ENCODE results near the gene ASMTL. TPM values are rescaled to one million over a fixed set of nuclear protein-coding genes. Genes with fewer than 3 reads are reported as not detected.
"Not testable (repeated sequence)": the region's sequence is repeated elsewhere in the genome, so short reads cannot be mapped to it uniquely, and the experiment has no call there.

Gene ASMTL
- total RNA-seq, 1 donor from 2014 or later, result 33.1 TPM

GRCh38 chrX:1464971-1465285 is 12.2 kb upstream of the ASMTL start:
- peak; percentile 28 for ATAC-seq
- intact Hi-C loops (cut with DNase I), result no loop called here
- DNase-seq (ENCODE audit: missing footprints), result no peak

DNA sequence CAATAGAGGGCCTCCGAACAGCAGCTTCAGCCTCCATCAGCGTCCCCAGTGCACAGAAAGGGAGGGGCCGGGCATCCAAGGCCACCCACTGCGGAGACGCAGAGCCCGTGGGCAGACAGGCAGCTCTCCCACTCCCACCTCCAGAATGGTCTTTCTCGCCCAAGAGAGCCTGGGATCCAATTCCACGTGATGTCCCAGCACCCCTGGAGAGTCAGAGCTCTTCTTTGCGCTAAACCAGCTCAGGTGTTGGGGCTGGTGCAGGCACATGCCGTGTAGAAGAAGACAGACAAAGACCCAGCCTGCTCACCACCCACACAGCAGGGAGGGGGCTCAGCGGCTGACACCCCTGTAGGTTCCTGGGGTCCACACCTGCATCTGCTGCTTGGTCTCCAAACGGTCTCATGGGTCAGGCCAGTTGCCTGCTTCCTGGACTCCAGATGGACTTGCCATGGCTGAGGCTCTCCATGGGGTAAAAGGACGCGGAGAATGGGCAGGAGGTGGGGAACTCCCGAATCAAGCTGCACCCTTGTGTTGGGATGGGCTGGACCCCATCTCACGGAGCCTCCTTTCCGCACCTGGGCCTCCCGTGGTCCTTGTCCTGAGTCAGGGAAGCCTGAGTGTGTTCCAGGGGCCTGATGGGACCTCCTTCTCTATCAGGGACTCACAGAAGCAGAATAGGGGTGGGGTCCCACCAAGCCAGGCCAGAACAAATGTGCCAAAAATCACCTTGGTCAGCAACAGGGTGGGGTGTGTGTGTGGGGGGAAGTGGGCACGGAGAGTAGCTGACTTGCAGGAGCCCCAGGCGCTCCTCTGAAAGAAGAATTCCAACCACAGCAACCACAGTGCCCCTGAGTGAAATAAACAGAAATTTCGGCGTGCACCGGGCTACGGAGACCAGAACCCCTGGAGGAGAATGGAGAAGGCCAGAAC is 11.6 kb upstream of the ASMTL start:
- intact Hi-C loops (cut with DNase I), result no loop called here
- ATAC-seq, result no peak
- DNase-seq (ENCODE audit: missing footprints), result no peak

DNA sequence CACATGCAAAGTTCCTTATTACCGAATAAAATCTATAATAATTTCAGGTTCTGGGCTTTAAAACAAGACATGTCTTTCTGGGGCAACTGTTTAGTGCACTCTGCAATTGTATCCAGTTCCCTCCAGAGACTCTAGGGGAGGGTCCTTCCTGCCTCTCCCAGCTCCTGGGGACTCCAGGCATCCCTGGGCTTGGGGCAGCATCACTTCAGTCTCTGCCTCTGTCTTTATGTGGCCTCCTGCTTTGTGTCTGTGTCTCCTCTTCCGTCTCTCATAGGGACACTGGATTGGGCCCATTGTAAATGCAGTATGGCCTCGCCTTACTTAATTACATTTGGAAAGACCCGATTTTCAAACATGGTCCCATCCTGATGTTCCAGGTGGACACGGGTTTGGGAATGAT is 10.9 kb upstream of the ASMTL start:
- intact Hi-C loops (cut with DNase I), result no loop called here

GRCh38 chrX:1462596-1463251 is 10.0 kb upstream of the ASMTL start:
- DNase-seq (ENCODE audit: missing footprints) (no peak), ATAC-seq (peak; percentile 28)
- intact Hi-C loops (cut with DNase I), result no loop called here

More for the DNA sequence above, 10.9 kb upstream of the ASMTL start:
- ATAC-seq (no peak), DNase-seq (ENCODE audit: missing footprints) (no peak)

- ATAC-seq (no peak), DNase-seq (ENCODE audit: missing footprints) (no peak)
- intact Hi-C loops (cut with DNase I), result no loop called here
These were observed 9.4 kb upstream of the ASMTL start for GRCh38 chrX:1462110-1462509.

- intact Hi-C loops (cut with DNase I), result loop anchor here (2.0 to 10.0 kb wide), 2 partner anchors 125 to 1041 kb away; no protein-coding TSS in a partner anchor
- no peak for ATAC-seq
- no peak for DNase-seq (ENCODE audit: missing footprints)
These were observed 3.2 kb upstream of the ASMTL start for GRCh38 chrX:1455948-1456280.

DNA sequence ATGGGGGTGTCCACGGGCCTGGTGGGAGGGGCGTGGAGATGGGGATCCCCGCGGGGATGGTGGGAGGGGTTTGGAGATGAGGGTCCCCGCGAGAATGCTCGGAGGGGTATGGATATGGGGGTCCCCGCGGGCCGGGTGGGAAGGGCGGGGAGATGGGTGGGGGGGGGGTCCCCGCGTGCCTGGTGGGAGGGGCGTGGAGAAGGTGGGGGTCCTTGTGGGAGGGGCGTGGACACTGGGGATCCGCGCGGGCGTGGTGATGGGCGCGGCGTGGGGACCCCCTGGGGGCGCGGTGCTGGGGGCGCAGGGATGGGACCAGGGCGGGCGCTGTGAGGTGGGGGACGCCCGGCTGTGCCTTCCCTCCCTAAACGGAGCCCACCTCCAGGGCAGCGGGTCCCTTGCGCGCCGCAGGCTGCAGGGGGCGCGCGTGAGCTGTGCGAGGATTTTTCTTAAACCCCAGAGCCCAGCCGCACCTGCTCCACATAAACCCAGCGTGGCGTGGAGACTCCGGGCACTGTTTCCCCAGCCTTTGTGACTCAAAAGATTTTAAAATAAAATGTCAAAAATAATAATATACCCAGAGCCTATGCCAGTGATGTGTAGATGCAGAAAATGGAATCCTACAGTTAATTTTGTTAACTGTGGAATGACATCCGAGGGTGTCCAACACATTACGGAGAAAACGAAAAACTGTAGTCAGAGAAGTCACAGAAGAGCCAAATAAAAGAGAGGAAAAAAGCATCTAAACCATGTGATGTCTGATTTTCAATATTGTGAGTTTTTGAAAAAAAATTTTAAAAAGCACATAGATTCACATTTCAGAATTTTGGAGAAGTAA is 1.5 kb upstream of the ASMTL start:
- peak; percentile 91 for DNase-seq (ENCODE audit: missing footprints)
- intact Hi-C loops (cut with DNase I), result loop anchor here (1.0 to 10.0 kb wide), 5 partner anchors 62 to 1153 kb away; partner anchors contain the start of genes AKAP17A and SLC25A6
- peak; percentile 26 for ATAC-seq

DNA sequence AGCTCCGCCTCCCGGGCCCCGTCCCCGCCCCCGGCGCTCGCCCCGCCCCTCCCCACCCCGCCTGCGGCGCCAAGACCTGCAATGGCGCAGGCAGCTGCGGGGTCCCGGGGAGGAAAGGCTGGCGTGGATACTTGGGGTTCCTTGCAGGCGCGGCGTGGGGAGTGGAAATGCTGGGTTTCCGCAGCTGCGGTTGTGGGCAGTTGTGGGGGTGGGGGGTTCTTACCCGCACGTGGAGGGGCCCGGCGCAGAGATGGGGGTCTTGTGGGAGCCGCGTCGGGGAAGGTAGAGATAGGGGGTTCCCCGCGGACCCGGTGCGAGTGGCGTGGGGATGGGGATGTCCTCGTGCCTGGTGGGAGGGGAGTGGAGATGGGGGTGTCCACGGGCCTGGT is 680 bp upstream of the ASMTL start:
- intact Hi-C loops (cut with DNase I), result loop anchor here (1.0 to 10.0 kb wide), 4 partner anchors 61 to 1154 kb away; partner anchors contain the start of genes AKAP17A and SLC25A6
- ATAC-seq (peak; percentile 19), DNase-seq (ENCODE audit: missing footprints) (no peak)

DNA sequence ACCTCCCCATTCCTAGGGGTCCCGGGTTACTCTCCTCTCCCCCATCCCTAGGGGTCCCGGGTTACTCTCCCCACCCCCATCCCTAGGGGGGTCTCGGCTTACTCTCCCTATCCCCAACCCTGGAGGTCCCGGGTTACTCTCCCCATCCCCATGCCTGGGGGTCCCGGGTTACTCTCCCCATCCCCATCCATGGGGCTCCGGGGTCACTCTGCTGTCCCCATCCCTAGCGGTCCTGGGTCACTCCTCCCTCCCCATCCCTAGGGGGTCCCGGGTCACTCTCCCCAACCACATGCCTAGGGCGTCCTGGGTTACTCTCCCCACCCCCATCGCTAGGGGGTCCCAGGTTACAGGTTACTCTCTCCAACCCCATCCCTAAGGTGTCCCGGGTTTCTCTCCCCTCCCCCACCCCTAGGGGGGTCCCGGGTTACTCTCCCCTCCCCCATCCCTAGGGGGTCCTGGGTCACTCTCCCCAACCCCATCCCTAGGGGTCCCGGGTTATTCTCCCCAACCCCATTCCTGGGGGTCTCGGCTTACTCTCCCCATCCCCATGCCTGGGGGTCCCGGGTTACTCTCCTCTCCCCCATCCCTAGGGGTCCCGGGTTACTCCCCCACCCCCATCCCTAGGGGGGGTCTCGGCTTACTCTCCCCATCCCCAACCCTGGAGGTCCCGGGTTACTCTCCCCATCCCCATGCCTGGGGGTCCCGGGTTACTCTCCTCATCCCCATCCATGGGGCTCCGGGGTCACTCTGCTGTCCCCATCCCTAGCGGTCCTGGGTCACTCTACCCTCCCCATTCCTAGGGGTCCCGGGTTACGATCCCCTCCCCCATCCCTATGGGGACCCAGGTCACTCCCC is 821 bp downstream of the ASMTL start:
- no peak for ATAC-seq
- DNase-seq (ENCODE audit: missing footprints), result no peak
- intact Hi-C loops (cut with DNase I), result loop anchor here (5.0 to 10.0 kb wide), 3 partner anchors 140 to 1155 kb away; partner anchors contain the start of gene AKAP17A

GRCh38 chrX:1451251-1451660 is 1.5 kb downstream of the ASMTL start:
- intact Hi-C loops (cut with DNase I), result loop anchor here (5.0 to 10.0 kb wide), 3 partner anchors 141 to 1156 kb away; partner anchors contain the start of gene AKAP17A
- no peak for ATAC-seq
- no peak for DNase-seq (ENCODE audit: missing footprints)

DNA sequence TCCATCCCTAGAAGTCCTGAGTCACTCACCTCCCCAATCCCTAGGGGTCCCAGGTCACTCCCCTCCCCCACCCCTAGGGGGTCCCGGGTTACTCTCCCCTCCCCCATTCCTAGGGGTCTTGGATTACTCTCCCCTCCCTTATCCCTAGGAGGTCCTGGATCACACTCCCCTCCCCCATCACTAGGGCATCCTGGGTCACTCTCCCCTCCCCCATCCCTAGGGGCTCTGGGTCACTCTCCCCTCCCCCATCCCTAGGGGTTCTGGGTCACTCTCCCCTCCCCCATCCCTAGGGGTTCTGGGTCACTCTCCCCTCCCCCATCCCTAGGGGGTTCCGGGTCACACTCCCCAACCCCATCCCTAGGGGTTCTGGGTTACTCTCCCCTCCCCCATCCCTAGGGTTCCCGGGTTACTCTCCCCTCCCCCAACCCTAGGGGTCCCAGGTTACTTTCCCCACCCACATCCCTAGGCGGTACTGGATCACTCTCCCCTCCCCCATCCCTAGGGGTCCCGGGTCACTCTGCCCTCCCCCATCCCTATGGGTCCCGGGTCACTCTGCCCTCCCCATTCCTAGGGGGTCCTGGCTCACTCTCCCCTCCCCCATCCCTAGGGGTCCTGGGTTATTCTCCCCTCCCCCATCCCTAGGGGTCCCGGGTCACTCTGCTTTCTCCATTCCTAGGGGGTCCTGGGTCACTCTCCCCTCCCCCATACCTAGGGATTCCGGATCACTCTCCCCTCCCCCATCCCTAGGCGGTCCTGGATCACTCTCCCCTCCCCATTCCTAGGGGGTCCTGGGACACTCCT is 2.1 kb downstream of the ASMTL start:
- DNase-seq (ENCODE audit: missing footprints) (no peak), ATAC-seq (no peak)
- intact Hi-C loops (cut with DNase I), result loop anchor here (5.0 to 10.0 kb wide), 3 partner anchors 142 to 1157 kb away; partner anchors contain the start of gene AKAP17A

GRCh38 chrX:1449823-1450149 is 2.9 kb downstream of the ASMTL start:
- DNase-seq (ENCODE audit: missing footprints) (no peak), ATAC-seq (no peak)
- intact Hi-C loops (cut with DNase I), result loop anchor here (5.0 to 10.0 kb wide), 3 partner anchors 143 to 1158 kb away; partner anchors contain the start of gene AKAP17A

DNA sequence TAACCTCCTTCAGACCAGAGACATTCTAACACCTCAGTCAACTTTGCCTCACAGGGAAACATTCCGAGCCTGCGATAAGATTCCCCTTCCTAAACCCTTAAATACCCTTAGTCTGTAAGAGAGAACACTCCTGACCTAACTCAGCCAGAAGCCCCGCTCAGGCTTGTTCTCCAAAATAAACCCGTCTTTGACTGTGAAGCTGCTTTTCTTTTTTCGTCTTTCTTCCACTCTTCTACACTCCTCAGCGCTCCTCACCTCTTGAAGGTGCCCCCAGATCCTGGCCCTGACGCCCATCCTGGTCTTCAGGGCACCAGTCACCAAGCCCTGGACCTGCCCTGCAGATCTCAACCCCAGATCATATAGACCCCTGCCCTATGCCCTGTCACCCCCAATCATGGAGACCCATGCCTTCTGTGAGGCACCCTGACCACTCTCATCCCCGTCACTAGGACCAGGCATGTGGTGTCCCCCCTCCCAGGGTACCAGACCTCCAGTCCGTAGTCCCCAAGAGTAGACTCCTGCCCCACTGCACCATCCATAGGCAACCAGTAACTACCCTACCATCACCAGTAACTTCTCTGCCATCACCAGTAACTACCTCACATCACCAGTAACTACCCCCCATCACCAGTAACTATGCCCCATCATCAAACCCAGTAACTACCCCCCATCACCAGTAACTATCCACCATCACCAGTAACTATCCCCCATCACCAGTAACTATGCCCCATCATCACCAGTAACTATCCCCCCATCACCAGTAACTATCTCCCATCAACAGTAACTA is 3.5 kb downstream of the ASMTL start:
- DNase-seq (ENCODE audit: missing footprints), result peak; percentile 9
- no peak for ATAC-seq
- intact Hi-C loops (cut with DNase I), result no loop called here

GRCh38 chrX:1448573-1449001 is 4.1 kb downstream of the ASMTL start:
- ATAC-seq; intact Hi-C loops (cut with DNase I): not testable (repeated sequence)
- DNase-seq (ENCODE audit: missing footprints), result peak; percentile 23

DNA sequence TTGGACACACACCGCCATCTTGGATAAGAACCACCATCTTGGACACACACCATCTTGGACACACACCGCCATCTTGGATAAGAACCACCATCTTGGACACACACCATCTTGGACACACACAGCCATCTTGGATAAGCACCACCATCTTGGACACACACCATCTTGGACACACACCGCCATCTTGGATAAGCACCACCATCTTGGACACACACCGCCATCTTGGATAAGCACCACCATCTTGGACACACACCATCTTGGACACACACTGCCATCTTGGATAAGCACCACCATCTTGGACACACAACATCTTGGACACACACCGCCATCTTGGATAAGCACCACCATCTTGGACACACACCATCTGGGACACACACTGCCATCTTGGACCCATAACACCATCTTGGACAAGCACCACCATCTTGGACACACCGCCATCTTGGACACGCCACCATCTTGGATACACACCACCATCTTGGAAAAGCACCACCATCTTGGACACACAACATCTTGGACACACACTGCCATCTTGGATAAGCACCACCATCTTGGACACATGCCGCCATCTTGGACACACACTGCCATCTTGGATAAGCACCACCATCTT is 4.6 kb downstream of the ASMTL start:
- DNase-seq (ENCODE audit: missing footprints), result peak; percentile 20
- intact Hi-C loops (cut with DNase I); ATAC-seq: not testable (repeated sequence)

Data from Right ventricle myocardium inferior (tissue), 1 donor.